Ishikawa (cell line): ENCODE data around the gene C14orf119.

Source experiments
- CREB1 ChIP-seq: IDR thresholded peaks from 2 replicates; pipeline ENCODE4 v1.6.1; 2012; ENCODE audit warnings: low read depth
- TF ChIP-seq, protein P1 (sequence below): IDR thresholded peaks from 2 replicates; pipeline ENCODE4 v1.6.1; 2012

DNA sequence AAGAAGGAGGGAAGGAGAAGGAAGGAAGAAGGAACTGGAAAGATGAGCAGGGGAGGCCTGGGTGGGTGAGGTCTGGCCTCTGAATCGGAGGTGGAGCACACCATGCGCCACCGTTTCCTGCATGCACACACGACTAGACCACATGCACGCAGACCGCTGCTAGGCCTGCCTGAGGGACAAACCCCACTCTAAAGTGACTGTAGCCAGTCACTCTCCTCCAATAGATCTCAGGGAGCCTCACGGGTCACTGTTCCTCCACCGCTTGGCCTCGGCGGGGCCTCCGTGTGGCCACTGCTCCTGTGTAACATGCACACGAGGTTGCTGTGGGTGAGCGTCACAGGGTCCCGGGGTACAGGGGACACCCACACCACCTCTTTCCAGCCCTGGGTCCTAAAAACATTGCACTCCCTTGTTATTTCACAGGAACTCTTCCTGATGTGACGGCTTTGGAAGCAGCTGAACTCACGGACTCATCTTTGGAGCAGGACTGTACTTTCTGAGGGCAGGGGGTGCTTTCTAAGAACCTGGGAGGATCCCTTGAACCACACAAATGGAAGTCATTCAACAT, 41.3 kb downstream of the C14orf119 start:
- no peak for TF ChIP-seq CREB1
- TF ChIP-seq, protein P1, sequence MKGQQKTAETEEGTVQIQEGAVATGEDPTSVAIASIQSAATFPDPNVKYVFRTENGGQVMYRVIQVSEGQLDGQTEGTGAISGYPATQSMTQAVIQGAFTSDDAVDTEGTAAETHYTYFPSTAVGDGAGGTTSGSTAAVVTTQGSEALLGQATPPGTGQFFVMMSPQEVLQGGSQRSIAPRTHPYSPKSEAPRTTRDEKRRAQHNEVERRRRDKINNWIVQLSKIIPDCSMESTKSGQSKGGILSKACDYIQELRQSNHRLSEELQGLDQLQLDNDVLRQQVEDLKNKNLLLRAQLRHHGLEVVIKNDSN, result no peak
